Bladder microvascular endothelial cell (primary cell): ENCODE measurements around the gene NOTCH2. TPM values are rescaled to one million over a fixed set of nuclear protein-coding genes. Genes with fewer than 3 reads are reported as not detected.

ENCODE experiments used
- total RNA-seq: library from RNA; depleted of rRNA; stranded (reverse); fragments of >200 nt; gene quantifications from 2 replicates; pipeline ENCODE4 v1.2.3, GENCODE V29; 2014

Gene NOTCH2
- total RNA-seq: 4.7 and 31.7 TPM in 2 replicates

GRCh38 chr1:120069067-120069919, at the start of gene NOTCH2:
Gene NOTCH2 (minus strand): TSS chr1:120069662. CDS start chr1:120069406, 256 bp downstream.

GRCh38 chr1:119896303-119896702, 173.2 kb downstream of the NOTCH2 start, which contains the start of gene ADAM30:
Gene ADAM30 (minus strand): TSS chr1:119896515. CDS start chr1:119896336, 179 bp downstream.

Other genes starting within 250 kb of the NOTCH2 start
- gene ADAM30, start 173.1 kb downstream of the NOTCH2 start, total RNA-seq: not detected in 2 replicates
- gene SEC22B, start 106.9 kb upstream of the NOTCH2 start, total RNA-seq: 13.9 and 22.3 TPM in 2 replicates